ENCODE measurements around the gene HOXD13.

HOXD13 gene

DNA sequence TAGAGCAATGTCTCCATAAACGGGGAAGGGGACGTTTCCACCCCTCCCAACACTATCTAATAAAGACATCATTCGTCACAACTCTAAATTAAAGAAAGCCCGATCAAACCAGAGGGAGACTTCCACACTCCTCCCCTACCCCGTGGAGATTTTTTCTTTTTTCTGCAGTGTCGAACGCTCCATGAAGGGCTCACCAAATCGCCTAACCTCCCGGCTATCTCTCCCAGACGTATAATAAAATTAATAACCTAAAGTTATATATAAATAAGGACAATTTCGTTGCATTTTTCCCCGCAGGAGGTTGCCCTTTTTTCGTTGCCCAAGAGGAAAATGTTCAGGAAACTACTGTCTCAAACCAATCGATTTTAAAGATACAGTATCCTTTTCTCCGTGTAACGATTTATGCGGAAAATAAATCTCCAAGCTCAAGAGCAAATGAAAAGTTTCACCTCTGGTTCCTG, 11.1 kb upstream of the HOXD13 start:
- DNase-seq = no peak

DNA sequence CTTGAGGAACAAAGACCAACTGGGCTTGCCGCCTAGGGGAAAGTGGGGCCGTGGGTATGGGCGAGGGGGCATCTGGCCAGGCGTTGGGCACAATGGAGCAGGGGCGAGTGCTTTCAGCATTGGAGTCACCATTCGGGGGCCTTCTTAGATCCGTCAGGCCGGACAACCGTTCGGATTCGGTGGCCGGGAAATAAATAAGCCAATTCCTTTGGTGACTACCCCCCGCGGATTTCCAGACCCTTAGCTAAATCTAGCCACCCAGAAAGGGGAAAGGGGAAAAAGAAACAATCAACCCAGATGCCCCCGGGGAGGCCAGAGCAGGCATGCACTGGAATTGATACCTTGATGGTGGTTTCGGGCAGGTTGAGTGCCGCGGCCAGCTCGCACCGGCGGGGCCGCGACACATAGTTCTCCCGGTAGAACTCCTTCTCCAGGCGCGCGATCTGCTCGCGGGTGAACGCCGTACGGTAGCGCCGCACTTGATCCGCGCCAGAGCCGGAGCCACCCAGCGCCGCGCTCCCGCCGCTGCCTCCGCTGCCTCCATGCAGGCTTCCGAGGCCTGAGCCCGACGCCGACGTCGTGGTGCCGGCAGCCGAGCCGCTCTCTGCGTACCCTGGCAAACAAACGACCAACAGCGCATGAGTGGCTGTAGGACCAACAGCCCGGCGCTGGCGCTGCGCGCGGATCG, 10.5 kb upstream of the HOXD13 start:
- no peak for DNase-seq

DNA sequence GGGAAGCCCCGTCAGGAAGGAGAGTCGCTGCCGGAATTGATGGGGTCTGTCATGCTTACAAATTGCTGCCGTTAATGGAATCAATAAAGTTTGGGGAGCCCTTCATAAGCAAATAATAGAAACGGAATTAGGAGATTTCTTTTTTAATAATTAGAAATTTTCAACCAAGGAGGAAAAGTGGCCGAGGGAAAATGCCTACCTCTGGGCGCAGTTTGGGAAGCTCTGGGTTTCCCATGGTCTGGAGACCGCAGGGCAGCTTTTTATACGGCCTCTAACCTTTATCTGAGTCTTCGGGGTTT, 10.0 kb upstream of the HOXD13 start:
- DNase-seq = no peak

DNA sequence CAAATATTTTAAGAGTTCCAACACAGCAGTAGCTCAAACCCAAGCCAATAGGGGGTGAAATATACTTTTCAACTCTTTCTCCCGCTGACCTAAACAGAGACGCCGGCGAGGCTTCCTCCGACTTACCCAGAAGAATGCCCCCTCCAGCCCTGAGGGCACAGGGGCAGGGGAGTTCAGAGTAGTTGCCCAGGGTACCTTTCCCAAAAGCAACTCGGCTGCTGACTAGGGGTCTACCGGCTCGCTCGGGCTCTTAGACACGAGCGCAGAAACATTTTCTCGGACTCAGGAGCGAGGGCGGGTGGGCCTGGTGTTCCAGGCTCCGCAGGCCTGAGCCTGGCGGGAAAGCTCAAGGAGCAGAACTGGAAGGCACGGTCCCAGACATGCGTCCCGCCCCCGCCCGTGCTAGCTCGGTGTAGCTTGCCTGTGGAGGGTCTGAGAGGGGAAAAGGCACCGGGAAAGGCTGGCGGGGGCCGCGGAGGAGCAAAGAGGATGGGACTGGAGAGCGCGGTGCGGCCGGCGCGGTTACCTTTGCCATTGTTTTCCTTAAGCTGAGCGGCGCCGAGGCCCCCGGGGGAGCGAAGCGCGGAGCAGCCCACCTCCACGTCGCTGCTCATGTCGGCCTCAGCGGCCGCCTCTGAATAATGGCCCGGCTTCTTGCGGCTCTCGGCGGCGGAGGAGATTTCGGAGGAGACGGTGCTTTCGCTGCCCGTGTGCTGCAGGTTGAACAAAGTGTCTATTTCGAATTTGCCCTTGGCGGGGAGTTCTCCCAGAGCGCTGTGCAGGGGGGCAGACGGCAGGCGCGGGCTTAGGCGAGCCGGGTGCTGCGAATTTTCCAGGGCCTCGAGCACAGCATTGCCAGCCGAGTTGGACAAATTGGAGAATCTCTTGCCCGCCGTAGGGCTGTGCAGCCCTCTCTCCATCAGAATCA, 9.4 kb upstream of the HOXD13 start:
- no peak for DNase-seq

DNA sequence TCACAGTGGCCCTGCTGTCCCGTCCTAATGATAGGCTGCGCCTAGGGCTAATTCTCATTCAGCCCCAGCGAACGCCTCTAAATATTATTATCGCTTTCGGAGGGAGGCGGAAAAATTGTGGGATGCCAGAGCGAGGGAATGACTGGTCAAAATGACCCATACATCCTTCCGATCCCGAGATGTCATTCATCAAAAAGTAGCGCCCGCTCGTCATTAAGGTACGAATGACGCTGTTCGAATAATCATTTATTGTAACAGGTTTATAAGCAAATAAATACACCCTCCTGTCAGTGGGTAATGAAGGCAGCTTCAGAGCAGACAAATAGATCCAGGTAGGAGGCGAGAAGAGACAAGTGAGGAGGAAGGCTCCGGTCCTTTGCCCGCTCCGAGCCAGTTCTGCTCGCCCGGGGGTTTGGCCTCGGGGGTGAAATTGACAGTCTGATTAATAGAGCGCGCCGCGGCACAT, 8.7 kb upstream of the HOXD13 start, which contains the start of gene EVX2:
TSS of gene EVX2 (minus strand) at position 167 of the 466 bp plus-strand sequence. CDS start 186 bp downstream, outside the sequence.
- DNase-seq = no peak

DNA sequence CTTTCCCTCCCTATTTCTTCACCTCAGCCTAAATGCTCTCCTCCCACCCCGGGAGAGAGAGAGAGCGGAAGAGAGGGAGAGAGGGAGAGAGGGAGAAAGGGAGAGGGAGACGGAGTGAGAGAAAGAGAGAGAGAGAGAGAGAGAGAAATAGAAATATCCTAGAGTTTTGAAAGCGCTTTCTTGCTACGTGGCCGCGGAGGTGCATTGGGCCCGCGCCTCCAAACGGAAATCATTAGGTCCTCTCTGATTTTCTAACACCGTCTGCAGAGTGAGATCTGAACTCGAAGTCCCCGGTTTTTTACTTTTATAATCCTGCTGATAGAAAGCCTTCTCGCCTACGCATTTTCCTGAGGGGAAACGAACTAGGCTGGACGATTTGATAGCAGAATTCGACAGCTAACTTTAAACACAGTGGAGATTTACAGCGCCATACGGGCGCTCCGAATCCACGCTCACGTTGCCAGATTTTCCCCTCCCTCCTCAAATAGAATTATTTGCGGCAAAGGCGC, 7.9 kb upstream of the HOXD13 start:
- DNase-seq = no peak

DNA sequence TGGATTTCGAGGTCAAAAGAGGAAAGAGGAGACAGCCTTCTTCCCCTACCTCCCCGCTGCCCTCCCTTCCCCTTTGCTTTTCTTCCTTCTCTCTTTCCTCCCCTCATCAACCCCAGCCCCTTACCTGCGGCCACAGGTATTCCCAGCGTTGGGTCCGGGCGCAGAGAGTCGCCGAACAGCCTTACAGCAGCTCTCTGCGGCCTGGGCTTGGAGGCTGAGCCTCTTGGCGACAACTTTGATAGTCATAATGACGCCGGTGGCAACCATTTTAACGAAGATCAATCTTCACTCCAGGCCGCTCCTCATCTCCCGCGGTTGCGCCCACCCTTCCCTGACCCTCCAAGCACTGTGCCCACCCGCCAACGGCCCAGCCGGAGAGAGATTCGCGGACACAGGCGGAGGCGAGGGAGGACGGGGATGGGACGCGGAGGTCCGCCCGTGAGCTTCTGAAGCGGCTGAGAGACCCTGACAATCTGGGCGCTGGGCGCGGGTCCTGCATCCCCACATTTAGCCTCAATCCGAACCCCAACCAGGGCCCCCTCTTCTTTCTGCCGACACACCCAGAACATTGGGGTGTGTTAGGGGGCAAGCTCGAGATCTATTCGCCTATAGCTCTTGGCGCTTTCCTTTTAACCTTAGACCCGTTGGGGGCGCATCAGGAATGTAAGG, 7.3 kb upstream of the HOXD13 start:
- no peak for DNase-seq

DNA sequence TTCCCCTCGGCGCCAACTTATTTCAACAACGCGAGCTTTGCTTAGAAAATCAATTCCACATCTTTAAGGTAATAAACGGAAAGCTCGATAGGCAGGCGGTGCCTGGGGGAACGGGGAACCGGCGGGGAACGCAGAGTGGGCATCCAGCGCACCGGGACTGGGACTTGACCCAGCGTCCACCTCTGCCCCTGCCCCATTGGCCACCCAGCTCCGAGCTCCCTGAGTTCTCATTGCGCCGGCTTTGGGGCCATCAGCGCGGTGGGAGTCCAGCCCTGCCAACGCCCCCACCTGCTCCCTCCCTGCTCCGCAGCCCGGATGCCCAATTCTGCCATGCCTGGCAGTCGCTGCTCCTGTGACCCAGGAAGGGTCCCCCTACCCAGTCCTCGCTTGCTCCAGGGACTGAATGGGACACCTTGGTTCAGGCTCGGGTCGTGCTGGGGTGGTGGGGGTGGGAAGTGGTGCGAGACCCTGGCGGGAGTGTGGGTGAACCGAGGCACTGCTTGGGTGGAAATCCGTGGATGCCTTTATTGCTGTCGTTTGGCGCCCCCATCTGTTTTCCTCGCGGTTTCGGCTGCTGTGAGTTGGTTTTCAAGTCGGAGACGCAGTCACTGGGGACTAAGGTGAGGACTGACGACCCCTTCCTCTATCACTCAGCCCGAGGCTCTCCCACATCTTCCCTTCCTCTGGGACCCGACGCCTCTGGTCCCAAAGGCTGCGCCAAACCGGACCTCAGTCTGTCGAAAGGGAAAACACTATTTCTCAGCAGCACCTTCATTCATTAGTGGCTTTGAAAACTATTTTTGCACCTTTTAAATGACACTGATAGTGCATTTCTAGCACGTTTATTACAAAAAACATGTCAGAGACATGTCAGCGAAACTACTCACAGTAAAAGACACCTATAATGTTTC, 6.4 kb upstream of the HOXD13 start:
- no peak for DNase-seq

DNA sequence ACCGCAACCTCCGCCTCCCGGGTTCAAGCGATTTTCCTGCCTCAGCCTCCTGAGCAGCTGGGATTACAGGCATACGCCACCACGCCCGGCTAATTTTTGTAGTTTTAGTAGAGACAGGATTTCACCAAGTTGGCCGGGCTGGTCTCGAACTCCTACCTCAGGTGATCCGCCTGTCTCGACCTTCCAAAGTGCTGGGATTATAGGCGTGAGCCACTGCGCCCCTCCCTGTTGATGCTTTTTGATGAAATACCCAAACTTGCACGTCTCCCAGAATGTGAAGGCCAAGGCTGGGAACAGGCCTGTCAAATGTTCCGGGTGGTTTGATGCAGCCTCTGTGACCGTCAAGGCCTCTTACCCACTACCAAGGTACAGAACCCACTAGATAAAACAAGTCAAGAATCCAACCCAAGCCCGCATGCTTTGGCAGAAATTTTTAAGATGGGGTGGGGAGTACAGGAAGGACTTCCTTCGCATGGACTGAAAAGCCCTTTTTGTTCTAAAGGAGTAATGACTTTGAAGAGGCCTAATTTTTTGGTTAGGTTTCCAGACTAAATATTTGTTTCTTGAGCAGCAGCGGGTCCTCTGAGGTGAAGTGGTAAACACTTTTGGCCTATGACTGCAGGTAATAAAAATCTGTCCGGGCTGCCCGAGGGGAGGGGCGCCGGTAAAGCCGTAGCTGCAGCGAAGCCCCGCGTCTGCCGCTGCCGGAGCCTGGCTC, 5.0 kb upstream of the HOXD13 start:
- DNase-seq = no peak

DNA sequence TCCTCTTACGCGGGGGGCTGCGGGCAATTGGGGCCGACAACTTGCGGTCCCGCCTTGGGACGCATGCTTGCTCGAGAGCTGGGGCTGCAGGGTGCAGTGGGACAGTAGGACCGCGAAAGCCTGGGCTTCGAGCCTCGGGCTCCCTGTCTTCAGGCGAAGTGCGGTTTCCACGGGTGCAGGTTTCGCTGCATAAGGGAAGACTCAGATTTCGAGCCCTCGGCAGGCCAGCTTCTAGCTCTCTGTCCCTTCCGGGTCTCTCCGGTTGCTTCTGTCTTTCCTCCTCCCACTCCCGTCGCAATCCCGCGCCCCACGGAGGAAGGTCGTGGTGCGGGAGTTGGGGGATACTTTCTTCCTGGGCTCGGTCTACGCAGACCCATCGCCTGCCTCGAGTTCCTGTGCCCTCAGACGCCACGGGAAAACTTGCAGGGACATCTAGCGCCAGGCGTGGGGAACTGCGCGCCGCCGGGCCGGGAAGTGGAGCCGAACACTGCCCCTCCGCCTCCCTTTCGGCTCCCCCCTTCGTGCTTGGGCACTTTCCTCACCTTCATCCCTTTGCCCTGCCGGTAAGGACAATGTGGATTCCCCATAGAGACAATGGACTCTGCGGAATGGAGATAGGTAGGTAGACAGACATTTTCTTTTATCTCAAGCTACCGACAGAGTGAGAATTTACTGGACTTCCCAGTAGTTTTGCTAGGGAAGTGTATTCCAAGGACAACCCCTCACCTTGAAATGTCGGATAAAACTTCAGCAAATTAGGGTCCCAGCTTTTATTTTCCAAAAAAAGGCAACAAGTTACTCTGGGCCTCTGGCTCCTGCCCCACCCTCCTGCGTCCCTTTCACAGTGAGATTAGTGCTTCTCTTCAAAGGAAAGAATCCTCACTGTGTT, 4.2 kb upstream of the HOXD13 start:
- DNase-seq = no peak

DNA sequence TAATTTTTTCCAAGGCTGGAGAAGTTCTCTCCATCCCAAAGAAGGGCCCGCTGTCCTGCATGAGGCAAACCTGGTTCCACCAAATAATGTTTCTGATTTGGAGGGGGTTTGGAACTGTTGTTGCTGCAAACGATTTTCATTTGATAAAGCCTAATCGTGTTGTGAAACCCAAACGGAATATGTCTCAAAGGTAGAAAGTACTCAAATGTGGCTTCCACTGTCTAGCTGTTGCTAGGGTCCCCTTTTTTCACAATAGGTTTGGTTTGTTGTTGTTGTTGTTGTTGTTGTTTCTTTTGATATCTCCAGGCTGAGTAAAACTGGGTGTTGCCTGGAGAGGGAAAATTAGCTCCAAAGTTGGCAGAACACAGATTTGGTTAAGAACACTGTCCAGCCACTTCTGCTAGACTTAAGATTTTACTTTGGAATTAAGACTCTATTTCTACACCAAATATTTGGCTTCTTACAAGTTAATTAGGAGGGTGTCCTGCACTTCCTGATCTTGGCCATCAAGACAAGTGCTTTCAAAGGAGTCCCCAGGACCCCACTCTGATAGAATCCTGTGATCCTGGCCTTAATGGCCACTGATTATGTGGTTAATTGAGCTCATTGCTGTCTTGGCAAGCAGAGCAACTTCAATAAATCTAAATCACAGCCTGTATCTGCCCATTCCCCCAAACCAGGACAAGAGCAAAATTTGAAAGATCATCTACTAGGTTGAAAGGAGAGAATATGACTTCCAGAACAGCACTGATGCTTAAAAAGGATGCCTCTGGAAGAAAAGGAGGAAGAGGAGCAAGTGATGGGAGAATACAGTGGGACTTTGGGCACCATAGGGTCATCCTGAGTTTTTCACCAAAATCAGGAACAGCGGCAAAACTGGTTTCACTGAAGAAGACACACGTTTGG, 3.3 kb upstream of the HOXD13 start:
- no peak for DNase-seq

DNA sequence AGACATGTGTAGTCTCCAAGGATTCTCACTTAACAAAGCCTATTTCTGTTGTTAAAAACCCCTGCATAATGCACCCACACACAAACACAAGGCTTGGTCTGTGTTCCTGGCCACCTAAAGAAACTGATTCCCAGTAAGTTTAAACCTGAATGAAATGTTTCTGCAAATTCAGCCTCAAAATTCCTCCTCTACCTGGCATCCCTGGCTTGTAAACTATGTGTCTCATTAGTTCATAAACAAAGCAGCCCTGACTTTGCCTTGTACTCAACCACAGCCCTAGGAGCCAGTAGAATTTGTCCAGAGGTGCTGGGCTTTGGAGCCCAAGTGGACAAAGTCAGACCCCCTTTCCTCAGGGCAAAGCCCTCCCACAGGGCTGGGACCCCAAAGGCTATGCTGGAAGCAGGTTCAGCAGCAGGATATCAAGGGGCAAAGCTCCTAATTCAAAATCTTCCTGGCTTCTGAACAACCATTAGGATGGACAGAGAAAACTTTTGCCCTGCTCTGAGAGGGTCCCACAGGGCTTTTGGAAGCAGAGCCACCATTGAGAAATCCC, 2.6 kb upstream of the HOXD13 start:
- no peak for DNase-seq

DNA sequence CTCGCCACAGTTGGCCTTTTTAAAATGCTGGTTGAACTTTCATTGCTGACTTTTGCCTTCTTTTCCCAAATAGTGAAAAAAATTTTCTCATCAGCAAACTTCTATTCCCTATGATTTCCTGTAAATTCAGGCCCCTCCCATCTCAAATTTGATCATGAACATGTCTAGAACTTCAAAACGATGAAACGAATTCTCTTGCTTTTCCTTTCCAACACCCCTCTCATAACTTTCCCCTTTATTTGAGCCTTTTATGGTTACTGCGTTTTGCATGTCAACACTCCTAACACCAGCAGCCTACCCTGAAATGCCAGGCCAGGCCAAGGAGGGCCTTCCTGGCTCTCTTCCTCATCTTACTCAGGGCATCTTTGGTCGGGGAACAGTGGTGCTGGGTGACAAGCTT, 1.7 kb upstream of the HOXD13 start:
- DNase-seq = no peak

DNA sequence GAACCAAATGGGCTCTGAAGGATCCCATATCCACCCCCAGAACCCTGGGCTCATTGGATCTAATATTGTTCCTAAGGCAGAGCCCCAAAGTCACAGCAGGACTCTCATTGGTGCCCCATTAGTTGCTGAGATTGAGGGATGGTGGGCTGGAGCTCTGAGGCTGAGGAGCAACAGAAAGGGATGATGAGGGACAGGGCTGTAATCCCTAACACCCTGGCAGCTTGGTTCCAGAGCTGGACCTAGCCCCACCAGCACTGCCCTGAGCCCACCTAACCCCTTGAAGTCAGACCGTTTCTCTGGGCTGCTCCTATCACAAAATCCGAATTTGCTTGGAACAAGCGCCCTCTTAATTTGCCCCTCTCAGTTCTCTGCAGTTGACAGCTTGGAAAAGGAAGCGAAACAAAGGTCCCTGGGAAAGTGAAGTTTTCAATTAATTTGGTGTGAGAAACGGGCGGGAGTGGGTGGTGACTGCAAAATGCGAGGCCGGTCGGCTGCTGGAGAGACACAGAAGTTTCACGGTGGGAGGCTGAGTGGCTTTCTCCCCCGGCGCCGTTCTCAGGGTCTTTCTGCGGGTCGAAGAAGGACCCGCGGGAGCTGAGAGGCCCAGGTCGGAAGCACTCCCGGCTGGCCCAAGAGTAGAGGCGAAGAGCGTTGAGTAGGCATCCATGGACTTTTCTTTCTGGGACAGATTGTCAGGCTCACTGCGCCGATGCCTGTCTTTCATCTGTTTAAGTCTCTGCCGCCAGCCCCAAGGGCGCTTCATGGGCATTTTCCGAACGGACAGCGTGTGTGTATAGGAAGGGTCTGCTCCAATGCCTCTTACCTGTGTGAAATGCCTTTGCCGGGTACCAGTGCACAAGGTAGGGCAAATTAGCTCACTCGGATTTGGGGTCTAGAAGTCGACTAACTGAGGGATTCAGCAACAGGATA, 927 bp upstream of the HOXD13 start:
- DNase-seq = no peak

DNA sequence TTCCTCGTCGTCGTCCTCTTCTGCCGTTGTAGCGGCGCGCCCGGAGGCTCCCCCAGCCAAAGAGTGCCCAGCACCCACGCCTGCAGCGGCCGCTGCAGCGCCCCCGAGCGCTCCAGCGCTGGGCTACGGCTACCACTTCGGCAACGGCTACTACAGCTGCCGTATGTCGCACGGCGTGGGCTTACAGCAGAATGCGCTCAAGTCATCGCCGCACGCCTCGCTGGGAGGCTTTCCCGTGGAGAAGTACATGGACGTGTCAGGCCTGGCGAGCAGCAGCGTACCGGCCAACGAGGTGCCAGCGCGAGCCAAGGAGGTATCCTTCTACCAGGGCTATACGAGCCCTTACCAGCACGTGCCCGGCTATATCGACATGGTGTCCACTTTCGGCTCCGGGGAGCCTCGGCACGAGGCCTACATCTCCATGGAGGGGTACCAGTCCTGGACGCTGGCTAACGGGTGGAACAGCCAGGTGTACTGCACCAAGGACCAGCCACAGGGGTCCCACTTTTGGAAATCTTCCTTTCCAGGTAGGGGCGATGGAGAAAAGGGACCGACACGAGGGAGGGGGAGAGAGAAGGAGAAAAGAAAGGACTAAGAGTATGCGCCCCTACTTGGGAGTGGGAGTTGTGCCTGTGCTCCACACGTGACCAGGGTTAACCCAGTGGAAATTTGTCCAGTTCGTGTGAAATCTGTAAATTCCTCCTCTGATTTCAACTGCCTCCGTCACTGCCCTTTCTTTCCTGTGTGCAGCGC, 800 bp downstream of the HOXD13 start:
- DNase-seq = no peak

DNA sequence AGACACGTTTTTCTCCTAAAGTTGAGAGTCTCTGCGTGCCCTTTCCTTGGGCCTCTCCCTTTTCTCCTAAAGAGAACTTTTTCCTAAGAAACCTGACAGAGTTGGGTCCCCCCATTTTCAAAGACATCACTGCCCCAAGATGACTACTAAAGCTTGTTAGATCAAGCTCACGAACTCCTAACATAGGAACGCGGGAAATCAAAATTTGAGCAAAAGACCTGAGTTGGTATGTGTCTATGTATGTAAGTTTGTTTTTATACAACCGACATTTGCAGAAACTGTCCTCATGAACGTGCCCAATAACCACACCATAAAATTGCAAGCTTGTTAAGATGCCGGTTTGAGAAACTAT, 1.4 kb downstream of the HOXD13 start:
- no peak for DNase-seq

DNA sequence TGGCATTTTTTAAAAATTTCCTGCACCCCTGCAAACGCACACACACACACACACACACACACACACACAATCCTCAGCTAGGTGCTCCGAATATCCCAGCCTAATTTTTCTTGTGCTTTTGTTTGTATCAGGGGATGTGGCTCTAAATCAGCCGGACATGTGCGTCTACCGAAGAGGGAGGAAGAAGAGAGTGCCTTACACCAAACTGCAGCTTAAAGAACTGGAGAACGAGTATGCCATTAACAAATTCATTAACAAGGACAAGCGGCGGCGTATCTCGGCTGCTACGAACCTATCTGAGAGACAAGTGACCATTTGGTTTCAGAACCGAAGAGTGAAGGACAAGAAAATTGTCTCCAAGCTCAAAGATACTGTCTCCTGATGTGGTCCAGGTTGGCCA, 1.8 kb downstream of the HOXD13 start:
- no peak for DNase-seq
